AG09309 (cell line): Measurements from ENCODE around the gene ERGIC1.
A peak's percentile ranks its signal among the peaks of the same experiment; 100 is the strongest.

Experiments
- DNase-seq: peaks from one replicate; pipeline ENCODE4 v3.0.0-alpha.2; 2010; ENCODE audit warnings: low read depth
- H3K4me3 ChIP-seq: 2 replicates; pipeline ENCODE4 v1.5.1; 2011; ENCODE audit warnings: mild to moderate bottlenecking, low read depth, low read length, moderate library complexity; ENCODE audit not compliant: control insufficient read depth
- TF ChIP-seq, protein P1 (sequence below): IDR thresholded peaks from 2 replicates; pipeline ENCODE4 v1.5.1; 2011; ENCODE audit warnings: mild to moderate bottlenecking, low read depth, low read length, inconsistent platforms; ENCODE audit not compliant: insufficient read depth, control insufficient read depth; ENCODE audit errors: missing control alignments

Gene ERGIC1

DNA sequence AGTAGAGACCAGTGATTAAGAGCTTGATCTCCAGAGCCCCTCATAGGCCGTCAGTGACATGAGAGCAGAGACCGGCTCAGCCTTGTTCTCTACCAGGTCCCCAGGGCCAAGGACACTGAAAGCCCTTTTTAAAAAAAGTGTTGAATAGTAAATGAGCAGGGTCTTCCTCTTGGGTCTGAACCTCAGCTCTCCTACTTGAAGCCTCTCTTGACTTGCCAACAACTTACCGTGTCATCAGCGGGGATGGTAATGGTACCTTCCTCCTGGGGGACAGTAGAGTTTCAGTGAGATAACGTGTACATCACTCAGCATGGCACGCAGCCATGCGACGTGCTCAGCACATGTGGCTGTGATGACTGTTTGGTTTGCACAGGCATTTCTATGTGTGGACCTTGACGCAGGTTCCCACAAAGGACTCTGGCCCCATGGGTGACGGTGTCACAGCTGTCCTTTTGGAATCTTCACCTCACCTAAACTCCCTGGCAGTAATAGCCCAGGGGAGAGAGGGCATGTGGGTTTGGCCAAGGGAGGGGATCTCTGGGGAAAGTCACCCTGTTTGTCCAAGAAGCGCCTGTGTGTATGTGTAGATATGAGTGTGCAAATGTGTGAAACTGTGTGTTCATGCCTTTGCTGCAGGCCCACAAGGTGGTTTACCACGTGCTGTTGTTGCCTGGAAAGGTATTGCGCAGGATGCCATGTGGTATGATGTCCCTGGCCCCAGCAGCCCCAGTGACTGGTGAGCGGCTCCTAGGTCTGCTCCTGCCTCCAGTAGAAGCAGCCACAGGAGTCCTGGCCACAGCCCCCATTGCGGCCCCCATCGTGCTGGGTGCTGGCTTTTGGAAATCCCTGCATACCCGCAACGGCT, 18.7 kb downstream of the ERGIC1 start:
- TF ChIP-seq, protein P1, sequence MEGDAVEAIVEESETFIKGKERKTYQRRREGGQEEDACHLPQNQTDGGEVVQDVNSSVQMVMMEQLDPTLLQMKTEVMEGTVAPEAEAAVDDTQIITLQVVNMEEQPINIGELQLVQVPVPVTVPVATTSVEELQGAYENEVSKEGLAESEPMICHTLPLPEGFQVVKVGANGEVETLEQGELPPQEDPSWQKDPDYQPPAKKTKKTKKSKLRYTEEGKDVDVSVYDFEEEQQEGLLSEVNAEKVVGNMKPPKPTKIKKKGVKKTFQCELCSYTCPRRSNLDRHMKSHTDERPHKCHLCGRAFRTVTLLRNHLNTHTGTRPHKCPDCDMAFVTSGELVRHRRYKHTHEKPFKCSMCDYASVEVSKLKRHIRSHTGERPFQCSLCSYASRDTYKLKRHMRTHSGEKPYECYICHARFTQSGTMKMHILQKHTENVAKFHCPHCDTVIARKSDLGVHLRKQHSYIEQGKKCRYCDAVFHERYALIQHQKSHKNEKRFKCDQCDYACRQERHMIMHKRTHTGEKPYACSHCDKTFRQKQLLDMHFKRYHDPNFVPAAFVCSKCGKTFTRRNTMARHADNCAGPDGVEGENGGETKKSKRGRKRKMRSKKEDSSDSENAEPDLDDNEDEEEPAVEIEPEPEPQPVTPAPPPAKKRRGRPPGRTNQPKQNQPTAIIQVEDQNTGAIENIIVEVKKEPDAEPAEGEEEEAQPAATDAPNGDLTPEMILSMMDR: no peak
- H3K4me3 ChIP-seq: no peak overlapping the region
- DNase-seq: no peak

DNA sequence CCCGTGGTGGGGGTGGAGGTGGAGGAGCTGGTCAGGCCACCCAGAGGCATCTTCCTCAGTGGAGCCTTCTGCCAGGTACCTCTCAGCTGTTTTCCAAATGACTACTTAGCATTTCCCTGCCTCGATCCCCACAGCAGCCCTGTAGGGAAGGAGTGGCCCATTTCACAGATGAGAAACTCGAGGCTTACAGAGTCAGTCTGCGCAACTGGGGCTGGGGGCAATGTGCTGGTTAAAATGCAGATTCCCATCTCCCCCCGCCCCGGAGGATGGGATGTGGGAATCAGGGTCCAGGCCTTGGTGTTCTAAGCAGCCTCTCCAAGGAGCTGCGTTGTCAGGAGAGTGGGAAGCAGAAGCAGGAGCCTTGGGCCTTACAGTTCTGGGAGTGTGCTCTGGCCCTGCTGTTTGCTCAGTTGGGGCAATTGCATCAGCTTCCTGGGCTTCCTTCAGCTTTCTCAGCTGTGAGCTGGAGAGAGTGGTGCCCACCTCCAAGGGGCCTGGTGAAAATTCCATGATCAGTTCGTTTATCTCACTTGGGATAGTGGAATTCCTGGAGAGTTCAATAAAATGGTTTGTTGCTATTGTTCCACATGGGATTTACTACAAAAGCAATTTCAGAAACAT, 19.4 kb downstream of the ERGIC1 start:
- H3K4me3 ChIP-seq: no peak overlapping the region
- TF ChIP-seq, protein P1: no peak
- DNase-seq: peak; percentile 40

DNA sequence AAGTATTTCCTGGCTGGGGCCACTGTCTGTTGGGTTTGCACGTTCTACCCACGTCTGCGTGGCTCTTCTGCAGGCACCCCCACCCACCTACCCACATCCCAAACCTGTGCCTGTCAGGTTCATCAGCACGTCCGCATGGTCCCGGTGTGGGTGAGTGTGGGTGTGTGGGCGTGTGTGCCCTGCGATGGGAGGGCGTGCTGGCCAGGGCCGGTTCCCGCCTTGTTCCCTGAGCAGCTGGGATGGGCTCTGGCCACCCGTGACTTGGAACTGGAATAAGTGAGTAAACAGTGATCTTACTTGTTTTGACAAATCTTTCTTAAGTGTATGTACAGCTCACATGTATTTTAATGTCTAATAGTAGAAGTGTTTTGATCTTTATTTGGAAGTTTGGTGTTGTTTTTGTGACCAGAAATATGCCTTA, 20.4 kb downstream of the ERGIC1 start:
- TF ChIP-seq, protein P1: no peak
- DNase-seq: no peak

DNA sequence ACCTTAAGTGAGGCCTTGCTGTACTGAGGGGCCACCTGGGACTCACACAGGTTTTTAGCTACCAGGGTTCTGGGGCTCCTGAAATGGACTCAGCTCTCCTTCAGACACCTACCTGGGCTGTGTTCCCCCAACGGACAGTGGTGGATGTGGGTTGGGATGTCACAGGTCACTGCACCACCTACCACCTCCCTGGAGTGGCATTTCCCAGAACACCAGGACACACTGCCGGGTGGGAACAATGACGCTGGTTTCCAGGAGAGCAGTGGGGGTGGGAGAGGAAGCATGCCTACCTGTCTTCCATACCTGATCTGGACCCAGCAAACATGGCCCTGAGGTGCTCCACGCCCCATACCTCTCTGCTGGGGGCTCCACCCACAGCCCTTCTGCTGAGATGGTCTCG, 20.9 kb downstream of the ERGIC1 start:
- TF ChIP-seq, protein P1: no peak
- no peak overlapping the region for H3K4me3 ChIP-seq
- no peak for DNase-seq

More for the DNA sequence above, 20.4 kb downstream of the ERGIC1 start:
- H3K4me3 ChIP-seq: no peak overlapping the region

DNA sequence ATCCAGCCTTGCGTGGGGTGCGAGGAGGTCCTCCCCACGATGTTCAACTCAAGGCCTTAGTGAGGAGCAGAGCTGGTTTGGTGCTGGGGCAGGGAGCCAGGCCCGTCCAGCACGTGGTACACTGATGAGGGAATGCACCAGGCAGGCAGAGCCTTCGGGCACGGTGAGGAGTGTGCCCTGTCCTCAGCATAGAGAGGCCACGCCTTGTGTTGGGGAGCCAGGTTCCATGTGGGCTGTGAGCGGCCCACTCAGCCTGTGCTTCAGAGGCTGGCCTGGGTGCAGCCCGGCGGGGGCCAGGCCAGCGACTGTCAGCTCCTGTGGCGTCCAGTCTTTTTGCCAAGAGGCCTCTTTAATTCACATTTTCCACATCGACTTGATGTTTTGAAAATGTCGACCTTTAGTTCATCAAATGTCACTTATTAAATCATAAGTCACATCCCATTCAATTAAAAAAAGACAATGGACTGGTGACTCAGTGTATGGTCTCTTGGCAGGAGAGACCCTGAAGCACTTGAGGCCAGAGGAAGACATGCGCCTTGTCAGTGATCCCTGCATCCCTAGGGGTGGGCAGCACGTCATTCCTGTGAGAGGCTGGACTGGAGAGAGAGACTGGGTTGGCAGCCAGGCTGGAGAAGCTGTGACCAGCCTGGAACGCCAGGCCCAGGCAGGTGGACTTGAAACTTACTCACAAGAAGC, 21.7 kb downstream of the ERGIC1 start:
- TF ChIP-seq, protein P1: no peak
- no peak for DNase-seq
- H3K4me3 ChIP-seq: no peak overlapping the region

DNA sequence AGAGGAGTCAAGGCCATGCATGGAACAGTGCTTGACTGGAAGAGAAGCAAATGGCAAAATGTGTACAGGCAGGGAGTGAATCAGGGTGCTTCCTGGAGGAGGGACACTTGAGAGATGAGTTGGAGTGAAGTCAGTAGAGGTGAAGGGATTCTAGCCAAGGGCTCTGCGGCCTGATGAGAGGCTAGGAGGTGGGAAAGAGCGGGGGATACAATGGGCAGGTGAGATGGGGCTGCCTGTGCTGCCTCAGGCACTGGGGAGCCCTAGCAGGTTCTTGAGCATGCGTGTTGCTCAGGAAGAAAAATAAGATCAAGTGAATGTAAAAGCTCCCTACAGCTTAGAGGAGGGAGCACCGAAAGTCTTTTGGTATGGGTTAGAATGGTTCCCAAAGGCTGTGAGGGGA, 22.3 kb downstream of the ERGIC1 start:
- no peak overlapping the region for H3K4me3 ChIP-seq
- DNase-seq: no peak
- TF ChIP-seq, protein P1: no peak
